HG02610 (cell line): Measurements from ENCODE around the gene SRP9.
A peak's percentile ranks its signal among the peaks of the same experiment; 100 is the strongest.

ENCODE experiments used
- ATAC-seq: cut with Tn5 transposase; IDR thresholded peaks from one replicate; pipeline ENCODE4 v1.9.1; 2021; ENCODE audit warnings: mild to moderate bottlenecking, moderate library complexity; ENCODE audit not compliant: unreplicated experiment

SRP9 gene

DNA sequence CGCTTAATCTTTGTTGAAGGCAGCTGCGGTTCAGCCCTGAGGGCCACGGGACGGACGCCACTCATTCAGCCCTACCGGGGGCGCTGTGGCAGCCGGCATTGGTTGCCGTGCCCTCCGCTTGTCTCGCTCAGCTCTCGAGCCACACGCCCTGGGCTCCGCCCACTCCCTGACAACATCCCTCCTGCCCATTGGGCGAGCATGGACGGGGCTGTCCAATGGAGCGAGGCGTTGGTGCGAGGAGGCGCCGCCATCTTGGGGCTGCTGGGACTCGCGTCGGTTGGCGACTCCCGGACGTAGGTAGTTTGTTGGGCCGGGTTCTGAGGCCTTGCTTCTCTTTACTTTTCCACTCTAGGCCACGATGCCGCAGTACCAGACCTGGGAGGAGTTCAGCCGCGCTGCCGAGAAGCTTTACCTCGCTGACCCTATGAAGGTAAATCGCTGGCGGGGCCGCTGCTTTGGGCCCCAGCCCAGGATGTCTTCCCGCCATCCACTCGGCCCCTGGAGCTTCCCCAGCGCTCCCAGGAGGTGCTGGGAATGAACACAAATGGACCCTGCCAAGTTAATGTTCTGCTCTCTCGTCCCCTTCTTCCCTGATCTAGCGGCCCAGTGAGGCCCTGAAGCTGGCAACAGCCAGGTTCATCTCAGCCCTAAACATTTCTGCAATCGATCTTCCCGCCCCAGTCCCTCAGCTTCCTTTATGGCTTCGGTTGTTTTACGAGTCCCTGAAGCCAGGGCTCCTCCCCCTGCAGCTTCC, at the start of gene SRP9:
TSS of gene SRP9 (plus strand) at position 244 of the 754 bp plus-strand sequence. CDS start at position 359, 115 bp downstream.
- peak; percentile 99 for ATAC-seq

DNA sequence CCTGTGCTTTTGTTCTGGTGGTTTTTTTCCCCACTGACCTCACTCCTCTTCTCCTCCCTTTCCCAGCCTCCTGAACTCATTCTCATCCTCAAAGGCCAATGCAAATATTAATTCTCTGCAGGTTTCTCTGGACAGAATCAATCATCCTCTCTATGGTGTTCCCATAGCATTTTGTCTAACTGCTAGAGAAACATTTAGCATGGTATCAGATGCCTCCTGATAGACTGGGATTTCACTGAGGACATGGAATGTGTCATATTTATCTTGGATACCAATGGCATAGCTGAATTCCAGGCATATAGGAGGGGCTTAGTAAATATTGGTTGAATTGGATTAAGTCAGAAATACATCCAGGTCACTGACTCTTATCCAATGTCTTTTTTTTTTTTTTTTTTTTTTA, 46.1 kb upstream of the SRP9 start:
- ATAC-seq = no peak

- no peak for ATAC-seq
Measured at GRCh38 chr1:225733254-225733653, 44.4 kb upstream of the SRP9 start.

GRCh38 chr1:225735252-225736149, 42.1 kb upstream of the SRP9 start:
- no peak for ATAC-seq

GRCh38 chr1:225736437-225737098, 41.1 kb upstream of the SRP9 start:
- ATAC-seq = no peak

- no peak for ATAC-seq
Measured at GRCh38 chr1:225737161-225737560, 40.5 kb upstream of the SRP9 start.

DNA sequence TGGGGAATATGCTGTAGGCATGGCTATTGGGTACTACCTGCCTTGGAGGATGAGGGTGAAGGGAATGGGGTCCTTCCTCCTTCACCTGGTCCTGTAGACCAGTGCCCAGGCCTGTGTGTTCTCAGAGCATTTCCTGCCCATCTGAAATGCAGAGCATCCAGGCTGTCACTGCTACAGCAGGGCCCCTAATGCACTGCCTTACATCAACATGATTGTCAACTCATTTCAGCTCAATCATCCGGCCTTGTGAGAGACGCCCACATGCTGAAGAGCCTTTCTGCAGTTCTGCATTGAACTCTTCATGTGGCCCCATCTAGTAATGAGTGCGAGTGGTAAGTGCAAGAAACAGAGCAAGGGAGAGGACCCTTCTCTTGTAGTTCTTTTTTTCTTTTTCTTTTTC, 39.8 kb upstream of the SRP9 start:
- ATAC-seq = no peak

DNA sequence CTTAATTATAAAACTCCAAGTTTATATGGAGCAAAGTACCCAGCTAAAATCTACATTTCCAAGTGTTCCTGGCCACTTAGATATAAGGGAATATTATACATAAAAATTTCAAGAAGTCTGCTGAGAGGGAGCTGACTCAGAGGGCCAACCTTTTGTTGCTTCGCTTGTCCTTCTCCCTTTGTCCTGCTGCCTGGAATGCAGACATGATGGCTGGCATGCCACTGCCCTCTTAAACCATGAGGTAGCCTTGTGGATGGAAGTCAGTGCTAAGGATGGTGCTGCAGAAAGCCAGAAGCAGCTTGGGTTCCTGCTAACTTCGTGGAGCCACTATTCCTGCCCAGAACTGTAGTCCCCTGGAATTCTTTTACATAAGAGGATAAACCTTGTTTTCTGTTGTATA, 38.9 kb upstream of the SRP9 start:
- no peak for ATAC-seq

DNA sequence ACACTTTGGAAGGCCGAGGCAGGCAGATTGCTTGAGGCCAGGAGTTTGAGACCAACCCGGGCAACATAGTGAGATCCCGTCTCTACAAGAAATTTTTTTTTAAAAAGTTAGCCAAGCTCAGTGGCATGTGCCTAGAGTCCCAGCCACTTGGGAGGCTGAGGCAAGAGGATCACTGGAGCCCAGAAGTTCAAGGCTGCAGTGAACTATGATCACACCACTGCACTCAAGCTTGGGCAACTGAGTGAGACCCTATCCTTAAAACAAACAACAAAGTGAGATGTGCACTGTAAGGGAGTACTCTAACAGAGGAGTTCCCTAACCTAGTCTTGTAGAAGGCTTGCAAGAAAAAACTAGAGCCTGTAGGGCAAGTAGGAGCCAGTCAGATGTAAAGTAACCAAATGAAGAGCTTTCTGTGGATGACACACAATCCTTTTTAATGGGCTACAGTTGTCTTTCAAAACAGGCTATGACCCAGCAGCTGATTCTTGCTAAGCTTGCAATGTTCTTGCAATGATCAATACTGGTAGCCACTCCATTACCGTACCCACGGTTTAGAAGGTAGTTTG, 38.0 kb upstream of the SRP9 start:
- ATAC-seq = no peak

GRCh38 chr1:225744745-225745144, 32.9 kb upstream of the SRP9 start:
- no peak for ATAC-seq

DNA sequence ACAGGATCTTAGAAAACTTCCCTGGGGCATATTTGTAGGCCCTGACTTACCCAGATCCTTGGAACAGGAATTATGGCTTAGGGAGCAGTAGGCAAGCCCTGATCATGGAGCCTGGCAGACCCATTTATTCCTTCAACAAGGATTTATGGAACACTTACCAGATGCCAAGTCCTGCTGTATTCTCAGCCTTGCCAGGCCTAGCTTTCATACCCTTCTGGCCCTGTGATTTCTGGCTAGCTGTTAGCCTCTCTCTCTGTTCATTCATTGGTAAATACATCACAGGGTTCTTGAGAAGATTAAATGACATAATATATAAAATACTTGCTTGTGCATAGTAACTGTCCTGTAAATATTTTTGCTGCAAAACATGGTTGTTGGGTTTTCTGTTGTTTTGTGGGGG, 32.4 kb upstream of the SRP9 start:
- no peak for ATAC-seq

DNA sequence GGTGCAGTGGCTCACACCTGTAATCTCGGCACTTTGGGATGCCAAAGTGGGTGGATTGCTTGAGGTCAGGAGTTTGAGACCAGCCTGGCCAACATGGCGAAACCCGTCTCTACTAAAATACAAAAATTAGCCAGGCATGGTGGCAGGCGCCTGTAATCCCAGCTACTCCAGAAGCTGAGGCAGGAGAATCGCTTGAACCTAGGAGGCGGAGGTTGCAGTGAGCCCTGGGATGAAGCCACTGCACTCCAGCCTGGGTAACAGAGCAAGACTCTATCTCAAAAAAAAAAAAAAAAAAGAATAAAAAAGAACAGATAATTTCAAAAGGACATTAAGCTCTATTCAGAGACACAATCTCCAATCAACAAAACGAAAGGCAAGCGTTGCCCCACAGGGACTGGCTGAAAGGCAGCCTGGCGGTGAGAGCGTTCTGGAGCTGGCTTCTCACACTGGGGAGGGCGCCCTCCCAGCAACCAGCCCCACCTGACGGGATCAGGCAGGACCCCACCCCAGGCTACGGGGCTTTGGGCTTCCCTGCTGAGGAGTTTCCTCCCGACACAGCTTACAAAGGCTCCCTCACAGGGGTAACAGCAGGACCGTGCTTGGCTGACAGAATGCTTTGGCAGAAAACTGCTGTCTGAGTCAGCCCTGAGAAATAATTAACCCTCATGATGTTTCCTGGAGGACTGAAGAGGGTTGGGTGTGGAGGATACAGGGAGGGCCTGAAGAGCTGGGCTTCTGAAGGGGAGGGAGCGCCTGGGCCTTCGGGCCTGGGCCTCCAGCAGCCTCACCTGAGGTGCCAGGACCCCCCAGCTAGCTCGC, 31.1 kb upstream of the SRP9 start:
- no peak for ATAC-seq

- no peak for ATAC-seq
Measured at GRCh38 chr1:225747566-225747965, 30.1 kb upstream of the SRP9 start.

DNA sequence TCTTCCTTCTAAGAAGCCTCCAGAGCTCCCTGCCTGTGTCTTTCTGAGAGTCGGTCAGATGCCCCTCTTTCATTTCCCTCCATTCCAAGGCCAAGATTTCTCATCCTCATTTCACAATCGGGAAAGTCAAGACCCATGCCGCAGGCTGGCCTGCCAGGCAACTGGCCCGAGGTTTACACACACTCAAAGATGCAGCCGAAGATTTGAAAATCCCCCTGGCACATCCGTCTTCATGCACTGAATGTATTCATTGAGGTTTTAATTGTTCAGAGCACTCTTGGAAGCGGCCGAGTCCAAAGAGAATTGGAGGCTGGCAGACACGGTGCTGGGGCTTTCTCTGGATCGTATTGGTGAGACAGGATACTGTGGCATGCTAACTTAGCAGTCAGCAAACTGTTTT, 29.1 kb upstream of the SRP9 start:
- no peak for ATAC-seq

DNA sequence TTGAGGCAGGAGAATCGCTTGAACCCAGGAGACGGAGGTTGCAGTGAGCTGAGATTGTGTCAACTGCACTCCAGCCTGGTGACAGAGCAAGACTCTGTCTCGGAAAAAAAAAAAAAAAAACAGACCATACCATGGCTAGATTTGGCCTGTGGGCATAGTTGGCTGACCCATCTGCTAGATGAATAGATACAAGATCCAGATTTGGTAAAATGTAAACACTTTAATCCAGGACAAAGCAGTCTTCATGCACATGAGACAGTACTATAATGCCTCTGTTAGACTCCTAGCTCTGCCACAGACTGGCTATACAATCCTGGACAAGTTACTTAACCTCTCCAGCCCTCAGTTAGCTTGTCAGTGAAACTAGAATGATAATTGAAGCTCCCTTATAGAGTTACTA, 27.9 kb upstream of the SRP9 start:
- ATAC-seq = no peak

GRCh38 chr1:225750420-225750819, 27.2 kb upstream of the SRP9 start:
- ATAC-seq = no peak

GRCh38 chr1:225750875-225751824, 26.5 kb upstream of the SRP9 start:
- ATAC-seq = no peak

- no peak for ATAC-seq
Measured at GRCh38 chr1:225752245-225752644, 25.4 kb upstream of the SRP9 start.

GRCh38 chr1:225754940-225755641, 22.5 kb upstream of the SRP9 start:
- no peak for ATAC-seq
